ENCODE results near the gene TBL3.

TBL3 gene

GRCh38 chr16:1968146-1968953 lies 3.5 kb upstream of the TBL3 start:
- TF ChIP-seq CREB5 (CRISPR knock-in tag; IDR thresholded peaks at IDR 0.05; ENCODE audit: low read depth) (no peak), BACH2 (CRISPR knock-in tag; IDR thresholded peaks at IDR 0.05; ENCODE audit: borderline replicate concordance) (no peak), TOX (CRISPR knock-in tag; IDR thresholded peaks at IDR 0.05; ENCODE audit: borderline replicate concordance) (no peak), CSDC2 (CRISPR knock-in tag; IDR thresholded peaks at IDR 0.05) (no peak), PPARA (CRISPR knock-in tag; IDR thresholded peaks at IDR 0.05; ENCODE audit: borderline replicate concordance) (no peak), ZNF8 (CRISPR knock-in tag; IDR thresholded peaks at IDR 0.05) (no peak), ISL1 (CRISPR knock-in tag; IDR thresholded peaks at IDR 0.05) (no peak), GLIS3 (CRISPR knock-in tag; IDR thresholded peaks at IDR 0.05) (no peak), ZFP30 (CRISPR knock-in tag; IDR thresholded peaks at IDR 0.05) (no peak)
- ATAC-seq, result no peak

- no peak for TF ChIP-seq ZNF565 (CRISPR knock-in tag; conservative IDR thresholded peaks at IDR 0.05; ENCODE audit: low read depth)
- TF ChIP-seq SNAI2 (CRISPR knock-in tag; IDR thresholded peaks at IDR 0.05), result no peak
- TF ChIP-seq PPARA (CRISPR knock-in tag; IDR thresholded peaks at IDR 0.05; ENCODE audit: borderline replicate concordance), result no peak
- TF ChIP-seq GLIS3 (CRISPR knock-in tag; IDR thresholded peaks at IDR 0.05), result no peak
- TF ChIP-seq TSHZ2 (CRISPR knock-in tag; IDR thresholded peaks at IDR 0.05), result no peak
- no peak for TF ChIP-seq ISL1 (CRISPR knock-in tag; IDR thresholded peaks at IDR 0.05)
- no peak for TF ChIP-seq OSR1 (CRISPR knock-in tag; IDR thresholded peaks at IDR 0.05)
- no peak for TF ChIP-seq PATZ1 (CRISPR knock-in tag; IDR thresholded peaks at IDR 0.05; ENCODE audit: borderline replicate concordance)
- TF ChIP-seq ARNTL (CRISPR knock-in tag; IDR thresholded peaks at IDR 0.05; ENCODE audit: borderline replicate concordance, low read depth), result no peak
- no peak for TF ChIP-seq CSDC2 (CRISPR knock-in tag; IDR thresholded peaks at IDR 0.05)
- TF ChIP-seq ZNF70 (CRISPR knock-in tag; IDR thresholded peaks at IDR 0.05), result no peak
- no peak for TF ChIP-seq ZNF8 (CRISPR knock-in tag; IDR thresholded peaks at IDR 0.05)
- TF ChIP-seq TCF4 (CRISPR knock-in tag; IDR thresholded peaks at IDR 0.05; ENCODE audit: borderline replicate concordance), result no peak
- no peak for TF ChIP-seq CSRNP3 (CRISPR knock-in tag; IDR thresholded peaks at IDR 0.05)
- TF ChIP-seq ZFP30 (CRISPR knock-in tag; IDR thresholded peaks at IDR 0.05), result no peak
- ATAC-seq, result peak; percentile 56
Observed at GRCh38 chr16:1972490-1972877, 631 bp downstream of the TBL3 start.

GRCh38 chr16:1973461-1974156 lies 1.8 kb downstream of the TBL3 start:
- ATAC-seq, result no peak
- TF ChIP-seq RARB (CRISPR knock-in tag; IDR thresholded peaks at IDR 0.05), result no peak

Measured in SK-N-SH treated with all-trans-retinoic acid at 6 μM for 48 hours (cell line).